AG04450 (cell line): ENCODE results near the gene FBXL19. TPM values are rescaled to one million over a fixed set of nuclear protein-coding genes. Genes with fewer than 3 reads are reported as not detected.

ENCODE experiments used
- CTCF ChIA-PET: fragments of 300-600, 350-600 bp; formaldehyde crosslinking; extraction: SDS; loops from one replicate; lab custom pipeline; 2022; ENCODE audit warnings: antibody characterized with exemption, inconsistent platforms; lab: Charles Lee
- POLR2A ChIA-PET: fragments of 350-600 bp; formaldehyde crosslinking; extraction: SDS; loops from one replicate; lab custom pipeline; 2021; ENCODE audit warnings: antibody characterized with exemption, inconsistent platforms; lab: Yijun Ruan, JAX
- DNase-seq: peaks from one replicate; pipeline ENCODE4 v3.0.0-alpha.2; 2011; ENCODE audit warnings: low read depth, low spot score
- H3K27ac ChIP-seq: one replicate; pipeline ENCODE4 v1.5.1; 2012; ENCODE audit warnings: low read depth, low read length, control low read depth
- H3K27me3 ChIP-seq: one replicate; pipeline ENCODE4 v1.6.0; 2012; ENCODE audit warnings: low read length; ENCODE audit not compliant: control insufficient read depth, insufficient read depth
- H3K4me3 ChIP-seq: 2 replicates; pipeline ENCODE4 v1.5.1; 2011; ENCODE audit warnings: mild to moderate bottlenecking, low read depth, low read length, control low read depth
- H3K9me3 ChIP-seq: 2 replicates; pipeline ENCODE4 v1.5.1; 2012; ENCODE audit warnings: low read length; ENCODE audit not compliant: control insufficient read depth, insufficient read depth
- polyA plus RNA-seq: library from polyadenylated mRNA; depleted of rRNA; stranded (reverse); fragments of >200 nt; gene quantifications from 2 replicates; pipeline ENCODE4 v1.2.3, GENCODE V29; 2011
- TF ChIP-seq, protein P1 (sequence below): IDR thresholded peaks from 2 replicates; pipeline ENCODE4 v1.5.1; 2011; ENCODE audit warnings: low read depth, low read length, control low read depth, inconsistent platforms

FBXL19 gene
- polyA plus RNA-seq, 1 experiment, result 7.1 TPM

- Histone ChIP-seq H3K27ac (peak within 1 kb of the TSS; percentile 57), H3K9me3 (peaks cover 4% of the 10 kb centered on the region; the same call in 1 of the 2 replicates), H3K27me3 (no peaks in the 10 kb centered on the region), H3K4me3 (peak within 1 kb of the TSS; percentile 93)
- no peak for DNase-seq
- ChIA-PET POLR2A (interaction anchor here (0.6 to 0.8 kb wide), 3 partner anchors 19 to 260 kb away, joined by 3 to 4 read pairs (median 3); no protein-coding TSS in a partner anchor), CTCF (interaction anchor here (2.1 to 2.2 kb wide), 2 partner anchors 7 to 49 kb away, joined by 7 to 10 read pairs; no protein-coding TSS in a partner anchor)
- TF ChIP-seq, protein P1, sequence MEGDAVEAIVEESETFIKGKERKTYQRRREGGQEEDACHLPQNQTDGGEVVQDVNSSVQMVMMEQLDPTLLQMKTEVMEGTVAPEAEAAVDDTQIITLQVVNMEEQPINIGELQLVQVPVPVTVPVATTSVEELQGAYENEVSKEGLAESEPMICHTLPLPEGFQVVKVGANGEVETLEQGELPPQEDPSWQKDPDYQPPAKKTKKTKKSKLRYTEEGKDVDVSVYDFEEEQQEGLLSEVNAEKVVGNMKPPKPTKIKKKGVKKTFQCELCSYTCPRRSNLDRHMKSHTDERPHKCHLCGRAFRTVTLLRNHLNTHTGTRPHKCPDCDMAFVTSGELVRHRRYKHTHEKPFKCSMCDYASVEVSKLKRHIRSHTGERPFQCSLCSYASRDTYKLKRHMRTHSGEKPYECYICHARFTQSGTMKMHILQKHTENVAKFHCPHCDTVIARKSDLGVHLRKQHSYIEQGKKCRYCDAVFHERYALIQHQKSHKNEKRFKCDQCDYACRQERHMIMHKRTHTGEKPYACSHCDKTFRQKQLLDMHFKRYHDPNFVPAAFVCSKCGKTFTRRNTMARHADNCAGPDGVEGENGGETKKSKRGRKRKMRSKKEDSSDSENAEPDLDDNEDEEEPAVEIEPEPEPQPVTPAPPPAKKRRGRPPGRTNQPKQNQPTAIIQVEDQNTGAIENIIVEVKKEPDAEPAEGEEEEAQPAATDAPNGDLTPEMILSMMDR, result peak; percentile 48
Observed at GRCh38 chr16:30893744-30894539, 29.4 kb upstream of the FBXL19 start, which contains the start of gene BCL7C. Gene BCL7C (minus strand): TSS chr16:30894077. CDS start chr16:30893944, 133 bp downstream.

DNA sequence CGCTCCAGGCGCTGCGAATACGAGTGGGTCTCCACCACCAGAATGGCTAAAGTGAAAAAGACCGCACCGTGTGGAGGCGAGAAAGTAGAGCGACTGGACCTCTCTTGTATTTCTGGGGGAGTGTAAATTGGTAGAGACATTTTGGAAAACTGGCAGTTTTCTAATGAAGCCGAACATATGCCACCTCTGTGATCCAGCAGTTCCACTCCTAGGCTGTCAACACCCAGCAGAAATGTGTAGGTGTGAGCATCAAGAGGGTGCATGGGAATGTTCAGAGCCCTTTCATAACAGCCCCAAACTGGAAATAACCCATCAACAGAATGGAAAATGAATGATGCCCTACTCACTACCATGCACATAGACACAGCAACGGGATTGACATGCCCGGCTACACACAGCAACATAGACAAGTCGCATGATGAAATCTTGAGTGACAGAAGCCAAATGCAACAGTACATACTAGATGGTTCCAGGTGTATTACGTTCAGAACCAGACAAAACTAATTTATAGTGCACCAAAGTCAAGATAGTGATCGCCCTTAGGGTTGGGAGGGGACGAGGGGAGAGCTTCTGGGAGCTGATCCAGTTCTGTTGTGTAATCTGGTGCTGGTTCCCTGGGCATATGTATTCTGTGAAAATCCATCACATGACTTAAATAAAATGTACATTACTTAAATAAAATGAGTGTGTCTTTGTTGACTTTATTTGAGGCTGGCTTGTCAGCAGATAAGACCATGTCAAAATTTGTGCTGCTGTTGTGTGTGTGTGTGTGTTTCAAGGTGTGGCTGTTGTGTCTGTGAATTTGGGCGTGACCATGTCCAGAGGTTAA is 28.6 kb upstream of the FBXL19 start:
- H3K27me3 ChIP-seq, result no peaks in the 10 kb centered on the region
- ChIA-PET POLR2A (no interaction called here), CTCF (interaction anchor here (0.6 kb wide), 1 partner anchor 100 kb away, joined by 3 read pairs; no protein-coding TSS in a partner anchor)
- TF ChIP-seq, protein P1, result no peak
- no peak overlapping the region for H3K27ac ChIP-seq
- H3K4me3 ChIP-seq, result peak overlapping the region; percentile 63
- no peak for DNase-seq
- H3K9me3 ChIP-seq, result peaks cover 4% of the 10 kb centered on the region; the same call in 1 of the 2 replicates

GRCh38 chr16:30895627-30896260 is 27.6 kb upstream of the FBXL19 start:
- ChIA-PET POLR2A (interaction anchor here (0.6 to 1.7 kb wide), 5 partner anchors 11 to 148 kb away, joined by 3 to 13 read pairs (median 5); partner anchors contain the start of gene PHKG2), CTCF (interaction anchor here (2.1 kb wide), 1 partner anchor 51 kb away, joined by 9 read pairs; no protein-coding TSS in a partner anchor)
- Histone ChIP-seq H3K27ac (peak overlapping the region; percentile 99), H3K9me3 (peaks cover 4% of the 10 kb centered on the region; the same call in 1 of the 2 replicates), H3K4me3 (peak overlapping the region; percentile 72), H3K27me3 (no peaks in the 10 kb centered on the region)
- TF ChIP-seq, protein P1, result no peak
- no peak for DNase-seq

GRCh38 chr16:30896261-30896888 is 27.0 kb upstream of the FBXL19 start, which contains the start of gene CTF1:
Gene CTF1 (plus strand): TSS chr16:30896614. CDS start chr16:30896644, 30 bp downstream.
- H3K27ac ChIP-seq, result peak within 1 kb of the TSS; percentile 99
- ChIA-PET POLR2A (interaction anchor here (0.6 to 1.7 kb wide), 5 partner anchors 10 to 148 kb away, joined by 3 to 13 read pairs (median 5); partner anchors contain the start of gene PHKG2), CTCF (interaction anchor here (0.5 to 2.1 kb wide), 2 partner anchors 8 to 52 kb away, joined by 6 to 9 read pairs; no protein-coding TSS in a partner anchor)
- DNase-seq, result peak; percentile 78
- TF ChIP-seq, protein P1, result no peak
- peaks cover 4% of the 10 kb centered on the region; the same call in 1 of the 2 replicates for H3K9me3 ChIP-seq
- H3K4me3 ChIP-seq, result peak within 1 kb of the TSS; percentile 72
- no peaks in the 10 kb centered on the region for H3K27me3 ChIP-seq
